ENCODE measurements around the gene ZNF311. TPM values are rescaled to one million over a fixed set of nuclear protein-coding genes. Genes with fewer than 3 reads are reported as not detected.
A peak's percentile ranks its signal among the peaks of the same experiment; 100 is the strongest.

ZNF311 gene
- total RNA-seq (3.5 and 3.6 TPM in 2 replicates), polyA plus RNA-seq (0.61 and 0.89 TPM in 2 replicates), polyA minus RNA-seq (ENCODE audit: low replicate concordance) (1.1 TPM in 1 of 2 replicates, not detected in the other)
- polyA plus RNA-seq (2012), result 0.59 and 0.73 TPM in 2 replicates

DNA sequence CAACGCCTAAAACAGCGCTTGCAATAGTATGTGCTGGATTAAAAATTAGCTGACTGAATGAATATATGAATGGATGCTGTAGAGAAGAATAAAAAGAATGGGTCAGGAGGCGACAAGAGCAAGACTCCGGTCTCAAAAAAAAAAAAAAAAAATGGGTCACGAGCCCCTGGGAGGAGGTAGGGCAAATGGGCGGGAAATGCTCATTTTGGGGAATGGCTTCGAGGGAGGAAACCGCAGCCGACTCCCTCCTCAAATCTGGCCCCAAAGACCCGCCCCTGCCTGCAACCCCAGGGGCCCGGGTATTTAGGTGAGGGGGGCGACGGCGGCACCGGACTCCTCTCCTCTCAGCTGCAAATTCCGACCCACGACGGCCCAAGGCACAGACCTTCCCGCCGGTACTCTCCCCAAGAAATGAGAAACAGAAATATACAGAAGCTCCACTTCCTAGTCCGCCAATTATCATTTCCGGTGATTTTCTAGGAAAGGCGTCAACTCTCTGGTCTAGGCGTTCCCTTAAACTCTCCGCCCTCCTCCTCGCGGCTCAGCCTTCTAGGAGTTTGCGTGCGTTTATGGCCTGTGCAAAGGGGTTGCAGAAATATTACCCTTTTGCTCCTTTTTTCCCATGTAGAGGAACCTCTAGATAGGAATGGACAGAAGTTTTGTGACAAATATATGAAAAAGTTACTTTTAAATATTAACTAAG lies at the start of gene ZNF311:
Gene ZNF311 (minus strand): TSS at position 133 of the 703 bp plus-strand sequence. CDS start 1,361 bp downstream, outside the sequence.
- Histone ChIP-seq H3K79me2 (ENCODE audit: control insufficient read depth, insufficient read depth, low read length) (no peaks in the 10 kb centered on the region), H3K4me1 (ENCODE audit: control insufficient read depth, extremely low read depth, insufficient read depth, low read length) (no peaks in the 10 kb centered on the region), H3K4me3 (replicated peaks in 1 of 4; ENCODE audit: control extremely low read depth in 1 of 4, insufficient read depth in 1 of 4, low read depth in 3 of 4, low read length in 4 of 4) (peak within 1 kb of the TSS; percentile 57 to 67 (median 60)), H3K4me2 (ENCODE audit: extremely low read depth, insufficient read depth, low read length) (peak within 1 kb of the TSS; percentile 73), H4K20me1 (ENCODE audit: control insufficient read depth, extremely low read depth, insufficient read depth, low read length) (no peaks in the 10 kb centered on the region), H3K9me3 (ENCODE audit: control insufficient read depth, insufficient read depth, low read depth, low read length) (no peaks in the 10 kb centered on the region), H3K36me3 (ENCODE audit: control insufficient read depth, insufficient read depth, low read length) (no peaks in the 10 kb centered on the region), H2AFZ (ENCODE audit: low read length) (peak within 1 kb of the TSS; percentile 78), H3K27me3 (ENCODE audit: control insufficient read depth, insufficient read depth, low read length) (no peaks in the 10 kb centered on the region), H3K27ac (ENCODE audit: insufficient read depth, low read length) (no peak within 1 kb of the TSS), H3K9ac (ENCODE audit: insufficient read depth, low read length) (no peak within 1 kb of the TSS)
- peak; percentile 67 to 81 for DNase-seq (ENCODE audit: low read depth in 2 of 2)
- TF ChIP-seq CTCF (conservative IDR thresholded peaks at IDR 0.05 in 1 of 2, IDR thresholded peaks at IDR 0.05 in 1 of 2; ENCODE audit: low read depth in 1 of 2, low read length in 2 of 2), result no peak

GRCh38 chr6:29051680-29052079 lies 46.6 kb upstream of the ZNF311 start:
- Histone ChIP-seq H3K4me1 (ENCODE audit: control insufficient read depth, extremely low read depth, insufficient read depth, low read length) (no peaks in the 10 kb centered on the region), H3K27me3 (ENCODE audit: control insufficient read depth, insufficient read depth, low read length) (no peaks in the 10 kb centered on the region), H3K9ac (ENCODE audit: insufficient read depth, low read length) (no peak overlapping the region), H2AFZ (ENCODE audit: low read length) (no peak overlapping the region), H3K4me3 (replicated peaks in 1 of 4; ENCODE audit: control extremely low read depth in 1 of 4, insufficient read depth in 1 of 4, low read depth in 3 of 4, low read length in 4 of 4) (no peak overlapping the region), H4K20me1 (ENCODE audit: control insufficient read depth, extremely low read depth, insufficient read depth, low read length) (no peaks in the 10 kb centered on the region), H3K36me3 (ENCODE audit: control insufficient read depth, insufficient read depth, low read length) (no peaks in the 10 kb centered on the region), H3K4me2 (ENCODE audit: extremely low read depth, insufficient read depth, low read length) (no peak overlapping the region), H3K79me2 (ENCODE audit: control insufficient read depth, insufficient read depth, low read length) (no peaks in the 10 kb centered on the region), H3K9me3 (ENCODE audit: control insufficient read depth, insufficient read depth, low read depth, low read length) (no peaks in the 10 kb centered on the region), H3K27ac (ENCODE audit: insufficient read depth, low read length) (no peak overlapping the region)
- no peak for DNase-seq (ENCODE audit: low read depth in 2 of 2)
- no peak for TF ChIP-seq CTCF (conservative IDR thresholded peaks at IDR 0.05 in 1 of 2, IDR thresholded peaks at IDR 0.05 in 1 of 2; ENCODE audit: low read depth in 1 of 2, low read length in 2 of 2)
- TF ChIP-seq EZH2 (IDR thresholded peaks at IDR 0.05; ENCODE audit: low read length, missing control alignments), result no peak

GRCh38 chr6:29045075-29045474 lies 40.0 kb upstream of the ZNF311 start, which contains the start of gene OR2W1:
Gene OR2W1 (minus strand): TSS chr6:29045175. CDS start chr6:29045175, 0 bp downstream.
- no peaks in the 10 kb centered on the region for H3K9me3 ChIP-seq (ENCODE audit: control insufficient read depth, insufficient read depth, low read depth, low read length)
- no peak within 1 kb of the TSS for H3K4me2 ChIP-seq (ENCODE audit: extremely low read depth, insufficient read depth, low read length)
- H3K9ac ChIP-seq (ENCODE audit: insufficient read depth, low read length), result no peak within 1 kb of the TSS
- no peak for DNase-seq (ENCODE audit: low read depth in 2 of 2)
- H2AFZ ChIP-seq (ENCODE audit: low read length), result no peak within 1 kb of the TSS
- H3K79me2 ChIP-seq (ENCODE audit: control insufficient read depth, insufficient read depth, low read length), result no peaks in the 10 kb centered on the region
- no peaks in the 10 kb centered on the region for H3K4me1 ChIP-seq (ENCODE audit: control insufficient read depth, extremely low read depth, insufficient read depth, low read length)
- no peaks in the 10 kb centered on the region for H3K27me3 ChIP-seq (ENCODE audit: control insufficient read depth, insufficient read depth, low read length)
- H3K36me3 ChIP-seq (ENCODE audit: control insufficient read depth, insufficient read depth, low read length), result no peaks in the 10 kb centered on the region
- no peak within 1 kb of the TSS for H3K4me3 ChIP-seq (replicated peaks in 1 of 4; ENCODE audit: control extremely low read depth in 1 of 4, insufficient read depth in 1 of 4, low read depth in 3 of 4, low read length in 4 of 4)
- H3K27ac ChIP-seq (ENCODE audit: insufficient read depth, low read length), result no peak within 1 kb of the TSS
- no peaks in the 10 kb centered on the region for H4K20me1 ChIP-seq (ENCODE audit: control insufficient read depth, extremely low read depth, insufficient read depth, low read length)
- TF ChIP-seq CTCF (conservative IDR thresholded peaks at IDR 0.05 in 1 of 2, IDR thresholded peaks at IDR 0.05 in 1 of 2; ENCODE audit: low read depth in 1 of 2, low read length in 2 of 2), result no peak
- TF ChIP-seq EZH2 (IDR thresholded peaks at IDR 0.05; ENCODE audit: low read length, missing control alignments), result no peak
